ENCODE measurements around the gene MAEA.
"Not testable (repeated sequence)": the region's sequence is repeated elsewhere in the genome, so short reads cannot be mapped to it uniquely, and the experiment has no call there.

MAEA gene

DNA sequence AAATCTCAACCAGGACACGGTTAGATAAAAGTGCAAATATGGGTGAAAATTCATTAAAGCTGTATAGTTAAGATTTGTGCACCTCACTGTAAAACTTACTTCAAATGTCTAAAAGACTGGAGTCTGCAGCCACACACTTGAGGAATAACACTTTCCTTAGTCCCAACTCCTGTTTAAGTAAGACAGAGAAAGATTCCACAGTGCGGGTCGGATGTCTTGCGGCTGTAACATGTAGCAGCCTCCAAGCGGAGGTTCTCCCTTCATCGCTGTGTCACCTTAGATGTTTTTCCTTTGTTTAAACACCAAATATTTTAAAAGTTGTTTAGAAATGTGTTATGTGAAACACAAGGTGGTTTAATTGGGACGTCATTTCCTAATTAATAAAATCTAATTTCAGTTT lies 905 bp upstream of the MAEA start:
- Histone ChIP-seq H3K9me3 (ENCODE audit: insufficient read depth, low read depth, low read length) (peaks cover 11% of the 10 kb centered on the region), H3K4me1 (ENCODE audit: insufficient read depth, low read length) (peaks cover 3% of the 10 kb centered on the region; the same call in 1 of the 2 replicates), H3K36me3 (ENCODE audit: insufficient read depth, low read length) (no peaks in the 10 kb centered on the region), H3K9ac (ENCODE audit: low read depth, low read length) (peak overlapping the region; percentile 92), H3K27ac (ENCODE audit: low read depth, low read length) (peak overlapping the region; percentile 71; the same call in 1 of the 2 replicates), H3K4me3 (ENCODE audit: low read length) (peak overlapping the region; percentile 79), H3K27me3 (ENCODE audit: insufficient read depth, low read length) (no peaks in the 10 kb centered on the region)
- 83% methylated on average over 6 of the region's 7 CpGs for WGBS

- Histone ChIP-seq H3K27me3 (ENCODE audit: insufficient read depth, low read length) (no peaks in the 10 kb centered on the region), H3K9me3 (ENCODE audit: insufficient read depth, low read depth, low read length) (peaks cover 11% of the 10 kb centered on the region), H3K4me1 (ENCODE audit: insufficient read depth, low read length) (peaks cover 3% of the 10 kb centered on the region; the same call in 1 of the 2 replicates), H3K36me3 (ENCODE audit: insufficient read depth, low read length) (no peaks in the 10 kb centered on the region), H3K4me3 (ENCODE audit: low read length) (peak overlapping the region; percentile 79), H3K9ac (ENCODE audit: low read depth, low read length) (peak overlapping the region; percentile 95), H3K27ac (ENCODE audit: low read depth, low read length) (peak overlapping the region; percentile 74; the same call in 1 of the 2 replicates)
- WGBS: 2% methylated on average over 47 of the region's 47 CpGs
Measured at GRCh38 chr4:1290165-1290977, 680 bp downstream of the MAEA start.

- H3K27me3 ChIP-seq (ENCODE audit: insufficient read depth, low read length): no peaks in the 10 kb centered on the region
- peak overlapping the region; percentile 79 for H3K4me3 ChIP-seq (ENCODE audit: low read length)
- H3K9ac ChIP-seq (ENCODE audit: low read depth, low read length): peak overlapping the region; percentile 95
- peaks cover 3% of the 10 kb centered on the region; the same call in 1 of the 2 replicates for H3K4me1 ChIP-seq (ENCODE audit: insufficient read depth, low read length)
- H3K36me3 ChIP-seq (ENCODE audit: insufficient read depth, low read length): no peaks in the 10 kb centered on the region
- no peak overlapping the region for H3K27ac ChIP-seq (ENCODE audit: low read depth, low read length)
- WGBS: 89% methylated on average over 9 of the region's 9 CpGs
- peaks cover 6% of the 10 kb centered on the region for H3K9me3 ChIP-seq (ENCODE audit: insufficient read depth, low read depth, low read length)
Measured at GRCh38 chr4:1291091-1291490, 1.4 kb downstream of the MAEA start.

DNA sequence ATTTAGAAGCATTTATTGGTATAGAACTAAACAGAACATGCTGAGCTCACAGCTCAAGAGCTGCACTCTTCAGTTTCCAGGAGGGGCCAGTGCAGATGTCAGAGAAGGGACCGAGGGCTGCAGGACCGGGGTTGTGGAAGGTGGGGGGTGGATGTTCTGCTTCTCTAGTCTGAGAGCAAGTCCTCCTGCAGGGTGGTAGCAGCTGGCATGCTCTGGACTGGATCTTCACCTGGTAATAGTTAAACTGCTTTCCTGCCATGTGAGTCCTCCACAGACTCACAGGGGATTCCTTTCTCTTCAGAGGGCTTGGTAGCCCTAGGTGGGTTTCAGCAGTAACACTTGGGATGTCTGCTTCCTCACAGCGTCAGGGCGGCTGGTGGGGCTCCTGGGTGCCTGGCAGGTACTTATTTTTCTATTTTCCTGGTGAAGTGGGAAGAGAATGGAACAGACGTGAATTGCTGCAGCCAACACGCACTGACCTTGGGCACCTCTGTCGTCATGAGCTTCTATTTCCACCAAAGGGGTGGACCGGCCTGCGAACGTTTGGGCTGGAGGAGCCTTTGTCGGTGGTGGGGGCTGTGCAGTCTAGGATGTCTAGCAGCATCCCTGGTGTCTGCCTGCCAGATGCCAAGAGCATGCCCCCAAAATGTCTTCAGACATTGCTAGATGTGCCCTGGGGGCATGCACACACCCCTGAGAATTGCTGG lies 2.5 kb downstream of the MAEA start:
- WGBS: 89% methylated on average over 11 of the region's 11 CpGs
- H3K27me3 ChIP-seq (ENCODE audit: insufficient read depth, low read length): no peaks in the 10 kb centered on the region

DNA sequence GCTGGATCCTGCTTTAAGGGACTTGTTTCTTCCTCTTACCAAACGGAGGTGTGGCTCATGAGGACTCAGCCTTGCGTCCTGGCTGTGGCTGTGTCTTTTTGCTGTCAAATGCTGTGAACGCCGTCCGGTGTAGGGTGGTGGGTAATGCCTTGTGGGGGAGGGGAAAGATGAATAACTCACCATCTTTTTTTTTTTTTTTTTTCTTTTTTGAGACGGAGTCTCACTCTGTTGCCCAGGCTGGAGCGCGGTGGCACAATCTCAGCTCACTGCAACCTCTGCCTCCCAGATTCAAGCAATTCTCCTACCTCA lies 3.0 kb downstream of the MAEA start:
- H3K27me3 ChIP-seq (ENCODE audit: insufficient read depth, low read length); H3K27ac ChIP-seq (ENCODE audit: low read depth, low read length); H3K4me3 ChIP-seq (ENCODE audit: low read length); H3K4me1 ChIP-seq (ENCODE audit: insufficient read depth, low read length); H3K9me3 ChIP-seq (ENCODE audit: insufficient read depth, low read depth, low read length); H3K9ac ChIP-seq (ENCODE audit: low read depth, low read length); H3K36me3 ChIP-seq (ENCODE audit: insufficient read depth, low read length): not testable (repeated sequence)
- WGBS: 98% methylated on average over 7 of the region's 8 CpGs

More for the DNA sequence above, 2.5 kb downstream of the MAEA start:
- Histone ChIP-seq H3K27ac (ENCODE audit: low read depth, low read length) (no peak overlapping the region), H3K36me3 (ENCODE audit: insufficient read depth, low read length) (peaks cover 5% of the 10 kb centered on the region; the same call in 1 of the 2 replicates), H3K4me1 (ENCODE audit: insufficient read depth, low read length) (peaks cover 3% of the 10 kb centered on the region; the same call in 1 of the 2 replicates), H3K9ac (ENCODE audit: low read depth, low read length) (no peak overlapping the region), H3K4me3 (ENCODE audit: low read length) (no peak overlapping the region), H3K9me3 (ENCODE audit: insufficient read depth, low read depth, low read length) (no peaks in the 10 kb centered on the region; the same call in 1 of the 2 replicates)

DNA sequence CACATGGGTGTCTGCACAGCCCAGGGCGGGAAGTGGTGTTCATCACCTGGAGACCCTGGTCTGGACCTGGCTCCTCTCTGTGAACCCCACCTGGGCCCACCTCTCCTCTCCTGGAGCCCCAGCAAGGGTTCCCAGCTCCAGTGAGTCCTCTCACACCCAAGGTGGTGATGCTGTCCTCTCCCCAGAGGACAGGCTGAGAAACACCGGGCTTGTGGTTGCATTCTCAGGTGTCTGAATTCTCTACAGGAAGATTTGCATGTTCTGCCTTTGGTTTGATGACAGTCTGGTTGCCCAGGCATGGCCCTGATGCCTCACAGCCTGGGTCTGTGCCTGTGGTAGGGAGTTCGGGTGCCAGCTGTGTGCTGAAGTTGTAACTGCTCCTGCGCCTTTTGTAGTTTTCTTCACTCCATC lies 3.8 kb downstream of the MAEA start:
- H3K36me3 ChIP-seq (ENCODE audit: insufficient read depth, low read length): peaks cover 6% of the 10 kb centered on the region; the same call in 1 of the 2 replicates
- no peak overlapping the region for H3K4me3 ChIP-seq (ENCODE audit: low read length)
- H3K27me3 ChIP-seq (ENCODE audit: insufficient read depth, low read length): no peaks in the 10 kb centered on the region
- no peak overlapping the region for H3K27ac ChIP-seq (ENCODE audit: low read depth, low read length)
- no peaks in the 10 kb centered on the region for H3K9me3 ChIP-seq (ENCODE audit: insufficient read depth, low read depth, low read length)
- H3K9ac ChIP-seq (ENCODE audit: low read depth, low read length): no peak overlapping the region
- peaks cover 3% of the 10 kb centered on the region; the same call in 1 of the 2 replicates for H3K4me1 ChIP-seq (ENCODE audit: insufficient read depth, low read length)
- WGBS: 96% methylated on average over 4 of the region's 4 CpGs

DNA sequence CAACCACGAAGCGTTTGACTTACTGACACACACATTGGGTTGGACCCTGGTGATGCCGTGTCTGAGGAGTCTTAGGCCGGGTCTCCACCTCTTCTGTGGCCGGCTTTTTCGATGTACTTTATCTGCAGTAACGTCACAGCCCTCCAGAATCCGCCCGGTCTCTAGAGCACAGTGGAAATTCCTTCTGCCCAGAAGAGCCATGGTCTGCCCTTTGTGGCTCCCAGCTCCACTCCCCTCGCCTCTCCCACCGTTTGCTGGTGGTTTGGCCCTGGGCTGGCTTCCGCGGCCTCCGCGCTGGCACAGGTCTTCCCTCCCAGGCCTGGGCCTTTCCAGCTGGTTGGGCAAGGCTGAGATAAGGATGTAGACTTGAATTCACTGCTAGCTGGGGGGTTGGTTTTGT lies 4.3 kb downstream of the MAEA start:
- Histone ChIP-seq H3K4me1 (ENCODE audit: insufficient read depth, low read length) (peaks cover 3% of the 10 kb centered on the region; the same call in 1 of the 2 replicates), H3K4me3 (ENCODE audit: low read length) (no peak overlapping the region), H3K9ac (ENCODE audit: low read depth, low read length) (no peak overlapping the region), H3K36me3 (ENCODE audit: insufficient read depth, low read length) (peaks cover 6% of the 10 kb centered on the region; the same call in 1 of the 2 replicates), H3K27ac (ENCODE audit: low read depth, low read length) (no peak overlapping the region), H3K27me3 (ENCODE audit: insufficient read depth, low read length) (no peaks in the 10 kb centered on the region), H3K9me3 (ENCODE audit: insufficient read depth, low read depth, low read length) (no peaks in the 10 kb centered on the region)
- 88% methylated on average over 14 of the region's 15 CpGs for WGBS

DNA sequence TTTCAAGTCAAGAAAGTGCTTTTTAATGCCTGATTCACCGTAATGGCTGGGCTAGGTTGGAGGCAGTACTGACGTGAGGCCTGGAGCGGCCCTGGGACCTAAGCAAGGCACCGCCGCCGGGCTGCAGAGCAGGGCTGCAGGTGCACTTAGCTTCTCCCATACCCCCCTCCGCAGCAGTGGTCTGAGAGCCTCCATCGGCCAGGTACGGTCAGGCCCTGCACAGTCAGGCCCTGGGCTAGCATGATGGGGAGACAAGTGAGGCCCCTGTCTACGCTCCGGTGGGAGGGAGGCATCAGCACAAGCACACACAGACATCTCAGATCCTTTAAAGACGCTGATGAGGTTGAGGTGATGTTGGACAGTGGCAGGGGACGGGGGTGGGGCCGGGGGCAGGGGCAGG lies 4.7 kb downstream of the MAEA start:
- no peak overlapping the region for H3K27ac ChIP-seq (ENCODE audit: low read depth, low read length)
- peaks cover 7% of the 10 kb centered on the region; the same call in 1 of the 2 replicates for H3K36me3 ChIP-seq (ENCODE audit: insufficient read depth, low read length)
- no peaks in the 10 kb centered on the region for H3K9me3 ChIP-seq (ENCODE audit: insufficient read depth, low read depth, low read length)
- H3K9ac ChIP-seq (ENCODE audit: low read depth, low read length): no peak overlapping the region
- no peaks in the 10 kb centered on the region for H3K27me3 ChIP-seq (ENCODE audit: insufficient read depth, low read length)
- H3K4me1 ChIP-seq (ENCODE audit: insufficient read depth, low read length): peaks cover 3% of the 10 kb centered on the region; the same call in 1 of the 2 replicates
- 88% methylated on average over 9 of the region's 14 CpGs for WGBS
- H3K4me3 ChIP-seq (ENCODE audit: low read length): no peak overlapping the region

- Histone ChIP-seq H3K4me1 (ENCODE audit: insufficient read depth, low read length) (peaks cover 3% of the 10 kb centered on the region; the same call in 1 of the 2 replicates), H3K4me3 (ENCODE audit: low read length) (no peak overlapping the region), H3K27me3 (ENCODE audit: insufficient read depth, low read length) (no peaks in the 10 kb centered on the region), H3K27ac (ENCODE audit: low read depth, low read length) (no peak overlapping the region), H3K9ac (ENCODE audit: low read depth, low read length) (no peak overlapping the region), H3K36me3 (ENCODE audit: insufficient read depth, low read length) (peaks cover 10% of the 10 kb centered on the region; the same call in 1 of the 2 replicates), H3K9me3 (ENCODE audit: insufficient read depth, low read depth, low read length) (no peaks in the 10 kb centered on the region)
- 92% methylated on average over 10 of the region's 10 CpGs for WGBS
Measured at GRCh38 chr4:1294891-1295290, 5.2 kb downstream of the MAEA start.

DNA sequence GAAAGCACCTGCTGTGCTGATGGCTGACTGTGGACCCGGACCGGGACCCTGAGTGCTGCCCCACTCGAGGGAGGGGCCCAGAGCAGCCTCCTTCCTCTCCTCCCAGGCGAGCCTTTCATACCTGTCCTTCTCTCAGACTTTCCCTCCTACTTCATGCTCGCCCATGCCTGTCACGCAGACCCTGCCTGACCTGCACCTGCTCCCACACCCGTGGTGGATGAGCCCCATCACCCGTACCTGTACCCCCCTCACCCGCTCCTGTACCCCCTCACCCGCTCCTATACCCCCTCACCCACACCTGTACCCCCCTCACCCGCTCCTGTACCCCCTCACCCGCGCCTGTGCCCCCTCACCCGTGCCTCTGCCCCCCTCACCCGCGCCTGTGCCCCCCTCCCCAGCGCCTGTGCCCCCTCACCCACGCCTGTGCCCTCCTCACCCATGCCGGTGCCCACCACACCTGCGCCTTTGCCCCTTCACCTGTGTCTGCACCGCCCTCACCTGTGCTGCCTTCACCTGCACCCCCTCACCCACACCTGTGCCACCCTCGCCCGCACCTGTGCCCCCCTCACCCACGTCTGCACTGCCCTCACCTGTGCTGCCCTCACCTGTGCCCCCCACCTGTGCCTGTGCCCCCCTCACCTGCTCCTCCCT lies 5.8 kb downstream of the MAEA start:
- H3K9ac ChIP-seq (ENCODE audit: low read depth, low read length): no peak overlapping the region

More for the DNA sequence above, 5.8 kb downstream of the MAEA start:
- Histone ChIP-seq H3K27ac (ENCODE audit: low read depth, low read length) (no peak overlapping the region), H3K4me3 (ENCODE audit: low read length) (no peak overlapping the region), H3K36me3 (ENCODE audit: insufficient read depth, low read length) (peaks cover 15% of the 10 kb centered on the region; the same call in 1 of the 2 replicates), H3K9me3 (ENCODE audit: insufficient read depth, low read depth, low read length) (no peaks in the 10 kb centered on the region), H3K27me3 (ENCODE audit: insufficient read depth, low read length) (no peaks in the 10 kb centered on the region), H3K4me1 (ENCODE audit: insufficient read depth, low read length) (peaks cover 3% of the 10 kb centered on the region; the same call in 1 of the 2 replicates)
- 89% methylated on average over 15 of the region's 24 CpGs for WGBS

All from HUES64 (cell line).